Measurements from ENCODE around the gene ADGRL3. TPM values are rescaled to one million over a fixed set of nuclear protein-coding genes. Genes with fewer than 3 reads are reported as not detected.

The ADGRL3 gene
- total and polyA plus RNA-seq, 9 donors, result 0.88 to 9.5 (median 2.5) TPM

DNA sequence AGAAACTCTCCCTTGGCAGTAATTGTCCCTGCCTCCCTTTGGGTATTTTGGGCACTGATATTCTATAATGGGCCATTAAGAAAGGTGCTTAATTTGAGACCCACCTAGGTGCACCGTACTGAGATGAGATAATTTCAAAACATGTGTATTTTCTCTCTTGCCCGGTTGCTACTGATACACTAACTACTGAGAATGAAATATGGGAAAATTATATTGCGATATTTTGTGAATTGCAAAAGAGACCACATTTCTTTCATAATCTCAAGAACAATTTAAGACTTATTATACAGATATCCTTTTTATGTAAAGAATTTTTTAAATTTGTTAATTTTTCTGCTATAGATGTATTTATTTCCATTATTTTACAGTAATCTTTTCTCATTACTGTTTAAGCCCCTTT is 284.9 kb downstream of the ADGRL3 start:
- Histone ChIP-seq H3K9me3 (no peaks in the 10 kb centered on the region), H3K4me3 (no peak overlapping the region), H3K36me3 (no peaks in the 10 kb centered on the region), H3K27ac (no peak overlapping the region), H3K4me1 (ENCODE audit: insufficient read depth) (no peaks in the 10 kb centered on the region), H3K27me3 (no peaks in the 10 kb centered on the region)
- intact Hi-C loops (cut with DNase I), result no loop called here
- WGBS, 3 donors, result 75 to 88% (median 81%) methylated on average over 3 of the region's 3 CpGs
- TF ChIP-seq POLR2A (IDR thresholded peaks at IDR 0.05) (no peak), EP300 (IDR thresholded peaks at IDR 0.05) (no peak)
- TF ChIP-seq, protein P1, sequence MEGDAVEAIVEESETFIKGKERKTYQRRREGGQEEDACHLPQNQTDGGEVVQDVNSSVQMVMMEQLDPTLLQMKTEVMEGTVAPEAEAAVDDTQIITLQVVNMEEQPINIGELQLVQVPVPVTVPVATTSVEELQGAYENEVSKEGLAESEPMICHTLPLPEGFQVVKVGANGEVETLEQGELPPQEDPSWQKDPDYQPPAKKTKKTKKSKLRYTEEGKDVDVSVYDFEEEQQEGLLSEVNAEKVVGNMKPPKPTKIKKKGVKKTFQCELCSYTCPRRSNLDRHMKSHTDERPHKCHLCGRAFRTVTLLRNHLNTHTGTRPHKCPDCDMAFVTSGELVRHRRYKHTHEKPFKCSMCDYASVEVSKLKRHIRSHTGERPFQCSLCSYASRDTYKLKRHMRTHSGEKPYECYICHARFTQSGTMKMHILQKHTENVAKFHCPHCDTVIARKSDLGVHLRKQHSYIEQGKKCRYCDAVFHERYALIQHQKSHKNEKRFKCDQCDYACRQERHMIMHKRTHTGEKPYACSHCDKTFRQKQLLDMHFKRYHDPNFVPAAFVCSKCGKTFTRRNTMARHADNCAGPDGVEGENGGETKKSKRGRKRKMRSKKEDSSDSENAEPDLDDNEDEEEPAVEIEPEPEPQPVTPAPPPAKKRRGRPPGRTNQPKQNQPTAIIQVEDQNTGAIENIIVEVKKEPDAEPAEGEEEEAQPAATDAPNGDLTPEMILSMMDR (IDR thresholded peaks at IDR 0.05), result no peak
- DNase-seq, result no peak

DNA sequence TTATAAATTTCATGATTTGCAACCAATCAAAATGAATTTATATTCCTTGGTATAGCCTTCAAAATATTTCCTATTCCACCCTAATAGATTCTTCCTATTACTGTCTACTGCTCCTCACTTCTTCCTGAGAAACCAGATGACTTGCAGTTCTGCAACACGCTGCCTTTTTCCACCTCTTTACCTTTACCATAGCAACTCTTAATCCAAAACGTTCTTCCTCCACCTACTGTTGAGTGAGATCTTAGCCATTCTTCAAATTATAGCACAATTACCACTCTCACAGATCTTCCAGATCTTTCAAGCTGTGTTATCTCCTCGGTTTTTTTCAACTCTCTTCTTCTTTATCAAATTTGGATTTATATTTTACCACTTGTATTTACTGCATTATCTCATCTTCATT is 289.8 kb downstream of the ADGRL3 start:
- Histone ChIP-seq H3K4me1 (ENCODE audit: insufficient read depth) (no peaks in the 10 kb centered on the region), H3K27ac (no peak overlapping the region), H3K36me3 (no peaks in the 10 kb centered on the region), H3K27me3 (no peaks in the 10 kb centered on the region), H3K4me3 (no peak overlapping the region), H3K9me3 (no peaks in the 10 kb centered on the region)
- WGBS, 3 donors, result 51 to 79% (median 78%) methylated on average over 3 of the region's 3 CpGs
- no peak for TF ChIP-seq POLR2A (IDR thresholded peaks at IDR 0.05)
- TF ChIP-seq EP300 (IDR thresholded peaks at IDR 0.05), result no peak
- TF ChIP-seq, protein P1 (IDR thresholded peaks at IDR 0.05), result no peak
- DNase-seq, result no peak
- intact Hi-C loops (cut with DNase I), result no loop called here

DNA sequence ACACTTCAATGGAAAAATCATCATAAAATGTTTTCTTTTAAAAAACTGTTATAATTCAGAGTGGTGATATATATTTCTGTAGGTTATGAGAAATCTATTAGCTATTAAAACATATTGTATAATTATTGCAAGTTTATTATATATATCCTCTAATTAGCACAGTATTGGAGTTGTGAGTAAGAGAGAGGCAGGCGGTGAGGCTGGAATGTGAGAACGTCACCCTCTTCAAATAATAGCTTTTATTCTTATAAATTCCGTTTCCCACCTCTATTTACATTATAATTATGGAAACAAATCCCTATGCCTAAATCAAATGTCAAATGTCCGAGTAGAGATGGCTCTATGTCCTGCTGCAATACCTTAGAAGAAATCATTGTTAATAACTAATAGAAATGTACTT is 292.9 kb downstream of the ADGRL3 start:
- WGBS, 3 donors, result 76 to 88% (median 87%) methylated on average over 4 of the region's 4 CpGs
- no peaks in the 10 kb centered on the region for H3K9me3 ChIP-seq
- intact Hi-C loops (cut with DNase I), result no loop called here
- H3K27ac ChIP-seq, result no peak overlapping the region
- DNase-seq, result no peak
- no peaks in the 10 kb centered on the region for H3K27me3 ChIP-seq
- no peak for TF ChIP-seq POLR2A (IDR thresholded peaks at IDR 0.05)
- TF ChIP-seq, protein P1 (IDR thresholded peaks at IDR 0.05), result no peak
- TF ChIP-seq EP300 (IDR thresholded peaks at IDR 0.05), result no peak
- H3K4me3 ChIP-seq, result no peak overlapping the region
- no peaks in the 10 kb centered on the region for H3K36me3 ChIP-seq
- H3K4me1 ChIP-seq (ENCODE audit: insufficient read depth), result no peaks in the 10 kb centered on the region

DNA sequence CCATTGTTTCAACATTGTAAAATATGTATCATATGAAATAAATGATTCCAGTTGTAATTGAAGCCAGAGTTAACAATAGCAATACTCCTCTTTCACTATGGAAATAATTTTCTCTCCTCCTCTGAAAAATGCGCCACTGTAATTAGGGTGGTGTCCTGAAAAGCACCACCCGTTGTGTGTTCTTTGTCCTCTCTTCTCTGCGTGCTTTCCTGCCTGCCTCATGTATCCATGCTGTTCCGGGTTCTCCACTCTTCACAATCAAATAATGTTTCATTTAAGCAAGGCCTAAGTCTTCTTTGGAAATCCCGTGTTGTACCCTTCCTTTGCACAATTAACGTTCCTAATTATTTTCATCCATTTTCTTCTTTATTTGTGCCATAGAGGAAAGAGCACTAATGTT is 293.3 kb downstream of the ADGRL3 start:
- no peak overlapping the region for H3K4me3 ChIP-seq
- no peak for DNase-seq
- no peaks in the 10 kb centered on the region for H3K27me3 ChIP-seq
- no peaks in the 10 kb centered on the region for H3K9me3 ChIP-seq
- H3K36me3 ChIP-seq, result no peaks in the 10 kb centered on the region
- no peaks in the 10 kb centered on the region for H3K4me1 ChIP-seq (ENCODE audit: insufficient read depth)
- intact Hi-C loops (cut with DNase I), result no loop called here
- TF ChIP-seq, protein P1 (IDR thresholded peaks at IDR 0.05), result no peak
- TF ChIP-seq POLR2A (IDR thresholded peaks at IDR 0.05), result no peak
- TF ChIP-seq EP300 (IDR thresholded peaks at IDR 0.05), result no peak
- WGBS, 3 donors, result 93 to 95% (median 93%) methylated on average over 6 of the region's 6 CpGs
- no peak overlapping the region for H3K27ac ChIP-seq

DNA sequence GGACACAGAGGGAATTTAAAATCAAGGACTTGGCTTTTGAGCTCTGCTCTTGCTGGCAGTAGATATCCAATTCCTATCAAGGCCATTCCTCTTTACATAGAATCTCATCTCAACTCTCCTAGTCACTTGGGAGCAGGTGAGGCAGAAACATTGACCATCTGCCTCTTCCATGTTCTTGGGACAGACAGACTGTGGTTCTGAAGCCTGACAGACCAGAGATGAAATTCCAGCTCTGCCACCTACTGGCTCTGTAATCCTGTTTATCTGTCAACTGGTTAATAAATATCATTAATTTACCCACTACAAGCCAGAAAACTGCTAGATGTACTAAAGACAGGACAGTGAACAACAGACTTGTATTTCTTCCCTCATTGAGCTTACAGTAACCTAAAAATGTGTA is 300.8 kb downstream of the ADGRL3 start:
- H3K27me3 ChIP-seq, result no peaks in the 10 kb centered on the region
- TF ChIP-seq, protein P1 (IDR thresholded peaks at IDR 0.05), result no peak
- no peak for TF ChIP-seq POLR2A (IDR thresholded peaks at IDR 0.05)
- TF ChIP-seq EP300 (IDR thresholded peaks at IDR 0.05), result no peak
- intact Hi-C loops (cut with DNase I), result no loop called here
- H3K4me1 ChIP-seq (ENCODE audit: insufficient read depth), result no peaks in the 10 kb centered on the region
- H3K9me3 ChIP-seq, result no peaks in the 10 kb centered on the region
- no peaks in the 10 kb centered on the region for H3K36me3 ChIP-seq
- no peak overlapping the region for H3K4me3 ChIP-seq
- DNase-seq, result no peak
- H3K27ac ChIP-seq, result no peak overlapping the region
